Fibroblast of lung (primary cell): ENCODE measurements around the gene PNMA8C. TPM values are rescaled to one million over a fixed set of nuclear protein-coding genes. Genes with fewer than 3 reads are reported as not detected.

Experiments
- DNase-seq, 2 donors: peaks; one replicate each; pipeline versions ENCODE4 v3.0.0 to v3.0.0-alpha.2; 2010; ENCODE audit warnings: low read depth in 2 of 2
- H2AFZ ChIP-seq: 2 replicates; pipeline ENCODE4 v1.5.1; 2012; ENCODE audit warnings: low read length, control low read depth, inconsistent platforms
- H3K27ac ChIP-seq: 2 replicates; pipeline ENCODE4 v1.5.1; 2011; ENCODE audit warnings: low read length, control low read depth; ENCODE audit not compliant: insufficient read depth
- H3K27me3 ChIP-seq: 2 replicates; pipeline ENCODE4 v1.5.1; 2011; ENCODE audit warnings: mild to moderate bottlenecking, low read length; ENCODE audit not compliant: control insufficient read depth, insufficient read depth
- H3K36me3 ChIP-seq: 2 replicates; pipeline ENCODE4 v1.5.1; 2011; ENCODE audit warnings: low read length; ENCODE audit not compliant: control insufficient read depth, insufficient read depth
- H3K4me1 ChIP-seq: 2 replicates; pipeline ENCODE4 v1.5.1; 2011; ENCODE audit warnings: low read length; ENCODE audit not compliant: control insufficient read depth, insufficient read depth; ENCODE audit errors: extremely low read depth
- H3K4me2 ChIP-seq: 2 replicates; pipeline ENCODE4 v1.5.1; 2011; ENCODE audit warnings: low read length, control low read depth; ENCODE audit not compliant: insufficient read depth; ENCODE audit errors: extremely low read depth
- H3K4me3 ChIP-seq, 4 experiments: fragments of 200-600 bp in 1 of 4; sonication (generic) in 1 of 4; replicated peaks in 1 of 4; 2 replicates each; pipeline ENCODE4 v1.5.1; 2011 to 2016; ENCODE audit warnings: low read length in 4 of 4, low read depth in 3 of 4, mild to moderate bottlenecking in 3 of 4, control low read depth in 2 of 4, inconsistent platforms in 1 of 4, mixed read lengths in 1 of 4; ENCODE audit not compliant: insufficient read depth in 1 of 4; ENCODE audit errors: control extremely low read depth in 1 of 4
- H3K79me2 ChIP-seq: 2 replicates; pipeline ENCODE4 v1.5.1; 2012; ENCODE audit warnings: mild to moderate bottlenecking, low read length, inconsistent platforms; ENCODE audit not compliant: control insufficient read depth, insufficient read depth
- H3K9ac ChIP-seq: 2 replicates; pipeline ENCODE4 v1.5.1; 2011; ENCODE audit warnings: mild to moderate bottlenecking, low read length, control low read depth; ENCODE audit not compliant: insufficient read depth
- H3K9me3 ChIP-seq: 2 replicates; pipeline ENCODE4 v1.5.1; 2012; ENCODE audit warnings: low read depth, low read length; ENCODE audit not compliant: control insufficient read depth, insufficient read depth
- H4K20me1 ChIP-seq: 2 replicates; pipeline ENCODE4 v1.5.1; 2011; ENCODE audit warnings: low read length; ENCODE audit not compliant: control insufficient read depth, insufficient read depth; ENCODE audit errors: extremely low read depth
- CTCF ChIP-seq, 2 donors: IDR thresholded peaks in 1 of 2; conservative IDR thresholded peaks in 1 of 2; 1 replicate in 1 of 2; 2 replicates in 1 of 2; pipeline ENCODE4 v1.5.1; 2011 to 2012; ENCODE audit warnings: low read length in 2 of 2, control low read depth in 1 of 2, inconsistent platforms in 1 of 2, low read depth in 1 of 2, mild to moderate bottlenecking in 1 of 2
- EZH2 ChIP-seq: IDR thresholded peaks from 2 replicates; pipeline ENCODE4 v1.5.1; 2012; ENCODE audit warnings: low read length, control low read depth, mild to moderate bottlenecking; ENCODE audit errors: missing control alignments
- polyA plus RNA-seq, 2 donors: library from polyadenylated mRNA; depleted of rRNA in 1 of 2; stranded (reverse) in 1 of 2; unstranded in 1 of 2; fragments of >200 nt; gene quantifications; 2 replicates each; pipeline ENCODE4 v1.2.1, GENCODE V29; 2011 to 2012; ENCODE audit warnings: missing spikeins in 1 of 2
- total RNA-seq: library from RNA; depleted of rRNA; stranded (reverse); fragments of >200 nt; gene quantifications from 2 replicates; pipeline ENCODE4 v1.2.1, GENCODE V29; 2014

The PNMA8C gene
- total and polyA plus RNA-seq, 2 donors (not counting 1 experiment from before 2014, with no cell fraction given), result 0.01 to 0.17 TPM

- peaks cover 27% of the 10 kb centered on the region for H3K36me3 ChIP-seq
- peaks cover 10% of the 10 kb centered on the region for H3K79me2 ChIP-seq
- TF ChIP-seq CTCF (conservative IDR thresholded peaks at IDR 0.05 in 1 of 2, IDR thresholded peaks at IDR 0.05 in 1 of 2; ENCODE audit: low read depth in 1 of 2, low read length in 2 of 2) (no peak), EZH2 (no peak)
- H4K20me1 ChIP-seq, result no peaks in the 10 kb centered on the region
- H2AFZ ChIP-seq, result no peak overlapping the region
- no peaks in the 10 kb centered on the region for H3K27me3 ChIP-seq
- no peak for DNase-seq
- H3K4me1 ChIP-seq, result no peaks in the 10 kb centered on the region
- no peaks in the 10 kb centered on the region for H3K9me3 ChIP-seq
- H3K4me2 ChIP-seq, result no peak overlapping the region
- H3K9ac ChIP-seq, result no peak overlapping the region
- no peak overlapping the region for H3K4me3 ChIP-seq
- no peak overlapping the region for H3K27ac ChIP-seq
Observed at GRCh38 chr19:46384396-46384795, 44.3 kb downstream of the PNMA8C start.

- peaks cover 11% of the 10 kb centered on the region for H3K79me2 ChIP-seq
- no peaks in the 10 kb centered on the region for H3K27me3 ChIP-seq
- TF ChIP-seq EZH2 (no peak), CTCF (conservative IDR thresholded peaks at IDR 0.05 in 1 of 2, IDR thresholded peaks at IDR 0.05 in 1 of 2; ENCODE audit: low read depth in 1 of 2, low read length in 2 of 2) (no peak)
- no peak overlapping the region for H3K27ac ChIP-seq
- no peak for DNase-seq
- H3K4me1 ChIP-seq, result peaks cover 3% of the 10 kb centered on the region
- no peak overlapping the region for H3K9ac ChIP-seq
- H3K4me2 ChIP-seq, result no peak overlapping the region
- H2AFZ ChIP-seq, result no peak overlapping the region
- H3K4me3 ChIP-seq, result no peak overlapping the region
- no peaks in the 10 kb centered on the region for H4K20me1 ChIP-seq
- peaks cover 25% of the 10 kb centered on the region for H3K36me3 ChIP-seq
- no peaks in the 10 kb centered on the region for H3K9me3 ChIP-seq
Observed at GRCh38 chr19:46383846-46384245, 44.9 kb downstream of the PNMA8C start.

GRCh38 chr19:46383171-46383815 lies 45.4 kb downstream of the PNMA8C start:
- no peak overlapping the region for H3K4me2 ChIP-seq
- no peak for TF ChIP-seq CTCF (conservative IDR thresholded peaks at IDR 0.05 in 1 of 2, IDR thresholded peaks at IDR 0.05 in 1 of 2; ENCODE audit: low read depth in 1 of 2, low read length in 2 of 2)
- TF ChIP-seq EZH2, result no peak
- H3K79me2 ChIP-seq, result peaks cover 11% of the 10 kb centered on the region
- no peak overlapping the region for H3K9ac ChIP-seq
- H3K36me3 ChIP-seq, result peaks cover 22% of the 10 kb centered on the region
- no peak overlapping the region for H3K4me3 ChIP-seq
- H3K4me1 ChIP-seq, result peaks cover 5% of the 10 kb centered on the region
- H3K27ac ChIP-seq, result no peak overlapping the region
- no peaks in the 10 kb centered on the region for H3K9me3 ChIP-seq
- H3K27me3 ChIP-seq, result no peaks in the 10 kb centered on the region
- H2AFZ ChIP-seq, result no peak overlapping the region
- no peak for DNase-seq
- H4K20me1 ChIP-seq, result no peaks in the 10 kb centered on the region
